GM12872 (cell line): ENCODE results near the gene HTT.

Experiments used
- CTCF ChIP-seq: IDR thresholded peaks from 3 replicates; pipeline ENCODE4 v1.5.1; 2011; ENCODE audit warnings: low read depth, mild to moderate bottlenecking, low read length, moderate library complexity; ENCODE audit not compliant: insufficient read depth

HTT gene

GRCh38 chr4:3234171-3235029 lies 159.9 kb downstream of the HTT start:
- TF ChIP-seq CTCF, result no peak

GRCh38 chr4:3235030-3235345 lies 160.5 kb downstream of the HTT start:
- no peak for TF ChIP-seq CTCF

- TF ChIP-seq CTCF, result no peak
These were observed 161.1 kb downstream of the HTT start for GRCh38 chr4:3235581-3235980.

- TF ChIP-seq CTCF, result no peak
These were observed 161.9 kb downstream of the HTT start for GRCh38 chr4:3236326-3236878.

- TF ChIP-seq CTCF, result no peak
These were observed 162.8 kb downstream of the HTT start for GRCh38 chr4:3237266-3237665.

- TF ChIP-seq CTCF, result no peak
These were observed 163.5 kb downstream of the HTT start for GRCh38 chr4:3237712-3238560.

- no peak for TF ChIP-seq CTCF
These were observed 164.2 kb downstream of the HTT start for GRCh38 chr4:3238721-3239120.
